DMS53 (cell line): ENCODE results near the gene PCNX3.
A peak's percentile ranks its signal among the peaks of the same experiment; 100 is the strongest.

Experiments
- DNase-seq: peaks from one replicate; lab custom pipeline; 2025; lab: John Stamatoyannopoulos, UW

The PCNX3 gene

DNA sequence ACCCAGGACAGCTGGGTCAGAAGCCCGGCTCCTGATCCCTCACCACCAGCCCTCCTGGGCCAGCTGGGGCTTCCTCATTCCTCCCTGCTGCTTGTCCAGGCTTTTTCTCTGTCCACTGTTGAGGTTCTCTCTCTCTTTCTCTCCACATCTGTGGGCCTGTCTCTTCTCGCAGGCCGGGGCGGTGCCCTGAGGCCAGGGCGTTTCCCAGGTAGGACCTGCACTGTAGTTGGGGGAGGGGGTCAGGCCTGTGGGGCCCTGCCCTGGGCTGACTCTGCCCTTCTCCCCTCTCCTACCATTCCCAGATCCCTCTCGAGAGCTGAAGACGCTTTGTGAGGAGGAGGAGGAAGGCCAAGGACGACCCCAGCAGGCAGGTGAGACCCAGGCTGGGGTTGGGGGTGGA is 34.8 kb upstream of the PCNX3 start:
- DNase-seq = no peak

DNA sequence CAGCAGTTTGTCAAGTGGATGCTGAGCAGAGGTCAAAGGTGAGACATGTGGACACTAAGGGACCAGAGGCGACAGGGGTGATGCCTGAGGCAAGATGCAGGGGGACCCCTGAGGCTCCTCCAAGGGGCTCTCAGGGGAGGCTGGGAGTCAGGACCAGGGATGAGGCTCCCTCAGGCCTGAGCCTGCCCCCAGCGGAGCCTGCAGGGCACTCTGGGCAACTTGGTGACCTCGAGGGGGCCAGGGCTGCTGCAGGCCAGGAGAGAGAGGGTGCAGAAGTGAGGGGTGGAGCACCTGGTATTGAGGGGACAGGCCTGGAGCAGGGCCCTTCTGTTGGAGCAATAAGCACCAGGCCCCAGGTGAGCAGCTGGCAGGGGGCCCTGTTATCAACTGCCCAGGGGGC is 33.6 kb upstream of the PCNX3 start:
- DNase-seq = no peak

DNA sequence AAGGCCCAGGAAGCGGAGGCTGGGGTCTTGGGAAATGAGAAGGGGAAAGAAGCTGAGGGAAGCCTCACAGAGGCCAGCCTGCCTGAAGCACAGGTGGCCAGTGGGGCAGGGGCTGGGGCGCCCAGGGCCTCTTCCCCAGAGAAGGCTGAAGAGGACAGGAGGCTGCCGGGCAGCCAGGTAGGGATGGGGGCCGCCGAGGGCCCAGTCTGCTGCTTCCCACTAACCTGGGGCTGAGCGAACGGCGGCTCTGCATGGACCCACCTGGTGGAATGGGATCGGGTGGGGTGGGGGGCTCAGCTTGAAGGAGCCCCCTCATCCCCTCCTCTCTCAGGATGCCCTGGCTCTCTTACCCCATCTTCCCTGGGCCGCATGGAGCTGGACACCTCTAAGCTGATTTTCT is 32.0 kb upstream of the PCNX3 start:
- DNase-seq = no peak

DNA sequence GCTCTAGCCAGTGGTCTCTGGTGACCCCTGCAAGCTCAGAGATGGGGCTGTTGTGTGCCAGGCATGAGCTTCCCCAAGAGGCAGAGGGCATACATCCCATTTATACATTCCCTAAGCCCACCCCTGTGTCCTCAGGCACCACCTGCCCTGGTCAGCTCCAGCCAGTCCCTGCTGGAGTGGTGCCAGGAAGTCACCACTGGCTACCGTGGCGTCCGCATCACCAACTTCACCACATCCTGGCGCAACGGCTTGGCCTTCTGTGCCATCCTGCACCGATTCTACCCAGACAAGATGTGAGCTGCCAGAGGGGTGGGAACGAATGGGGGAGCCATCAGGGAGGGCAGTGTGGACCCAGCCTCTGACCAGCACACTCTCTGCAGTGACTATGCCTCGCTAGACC is 31.5 kb upstream of the PCNX3 start:
- DNase-seq = no peak

DNA sequence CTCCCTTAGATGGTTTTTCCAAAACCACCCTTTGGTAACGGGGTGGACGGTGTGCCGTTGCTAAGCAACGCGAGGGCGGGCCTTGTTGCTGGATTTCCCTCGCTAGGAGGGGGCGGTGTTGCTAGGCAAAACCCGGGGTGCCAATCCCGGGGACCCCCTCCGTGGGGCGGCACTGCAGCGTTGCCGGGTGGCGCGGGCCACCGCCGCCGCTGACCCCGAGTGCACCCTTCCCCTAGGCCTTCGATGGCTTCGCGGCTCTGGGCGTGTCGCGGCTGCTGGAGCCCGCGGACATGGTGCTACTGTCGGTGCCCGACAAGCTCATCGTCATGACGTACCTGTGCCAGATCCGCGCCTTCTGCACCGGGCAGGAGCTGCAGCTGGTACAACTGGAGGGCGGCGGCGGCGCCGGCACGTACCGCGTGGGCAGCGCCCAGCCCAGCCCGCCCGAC is 30.8 kb upstream of the PCNX3 start:
- no peak for DNase-seq

DNA sequence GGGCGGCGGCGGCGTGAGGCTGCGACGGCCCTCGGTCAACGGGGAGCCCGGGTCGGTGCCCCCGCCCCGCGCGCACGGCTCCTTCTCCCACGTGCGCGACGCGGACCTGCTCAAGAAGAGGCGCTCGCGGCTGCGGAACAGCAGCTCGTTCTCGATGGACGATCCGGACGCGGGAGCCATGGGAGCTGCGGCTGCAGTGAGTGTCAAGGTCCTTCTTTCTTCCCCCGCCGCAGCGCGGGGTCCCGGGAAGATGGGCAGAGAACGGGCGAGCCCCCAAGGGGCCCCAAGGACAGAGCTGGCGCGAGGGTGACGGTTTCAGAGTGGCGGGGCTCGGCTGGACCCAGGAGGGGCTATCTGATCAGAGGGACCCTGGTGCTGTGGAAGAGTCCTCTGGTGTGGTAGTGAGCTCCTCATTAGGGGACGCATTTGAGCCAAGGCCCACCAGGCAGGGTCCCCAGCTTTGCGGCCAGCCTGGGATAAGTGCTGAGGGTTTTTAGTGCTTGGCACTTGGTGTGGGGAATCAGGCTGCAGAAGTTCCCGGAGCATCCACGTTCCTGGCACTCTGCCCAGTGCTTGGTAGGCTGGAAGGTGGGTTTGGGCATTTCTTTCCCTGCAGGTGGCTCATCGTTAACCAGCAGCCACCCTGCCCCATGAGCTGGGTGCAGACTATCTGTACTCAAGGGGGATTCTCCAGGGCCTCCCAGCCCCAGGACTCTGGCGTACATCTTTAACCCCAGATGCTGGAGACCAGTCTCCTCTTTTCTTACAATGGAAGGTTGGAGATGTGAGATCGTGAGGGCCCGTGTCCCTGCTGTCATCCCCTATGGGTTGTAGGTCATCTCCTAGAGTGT is 30.0 kb upstream of the PCNX3 start:
- DNase-seq = no peak

DNA sequence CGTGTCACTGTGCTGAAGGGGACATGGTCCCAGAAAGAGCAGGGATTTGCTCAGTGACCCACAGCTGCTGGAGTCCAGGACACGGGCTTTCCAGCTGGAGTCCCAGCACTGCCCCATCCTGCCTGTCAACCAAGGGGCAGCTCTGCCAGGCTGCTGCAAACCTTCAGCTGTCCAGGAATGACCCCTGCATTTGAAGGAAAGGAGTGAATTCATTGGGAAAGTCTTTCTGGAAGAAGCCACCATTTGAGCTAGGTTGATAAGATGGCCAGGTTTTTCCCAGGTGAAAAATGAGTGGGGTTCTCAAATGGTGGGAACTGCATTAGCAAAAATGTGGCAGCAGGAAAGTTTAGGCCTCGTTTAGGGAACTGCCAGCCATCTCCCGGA is 29.3 kb upstream of the PCNX3 start:
- no peak for DNase-seq

DNA sequence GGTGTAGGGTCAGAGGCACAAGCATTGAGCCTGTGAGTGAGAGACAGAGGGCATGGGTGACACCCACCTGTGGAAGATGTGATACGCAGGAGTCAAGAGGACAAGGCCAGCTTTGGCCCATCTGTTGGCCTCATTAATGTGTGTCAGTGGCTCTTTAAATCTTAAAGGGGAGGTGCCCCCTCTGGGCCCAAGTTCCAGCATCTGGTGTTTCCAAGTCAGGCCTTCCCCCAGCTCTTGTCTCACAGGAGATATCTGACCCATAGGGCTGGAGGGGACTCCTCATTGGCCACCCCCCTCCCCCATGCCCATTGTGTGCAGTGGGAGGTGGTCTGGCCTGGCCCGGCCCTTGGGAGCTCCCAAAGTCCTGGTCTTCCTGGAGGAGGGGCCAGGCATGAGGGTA is 28.9 kb upstream of the PCNX3 start:
- no peak for DNase-seq

DNA sequence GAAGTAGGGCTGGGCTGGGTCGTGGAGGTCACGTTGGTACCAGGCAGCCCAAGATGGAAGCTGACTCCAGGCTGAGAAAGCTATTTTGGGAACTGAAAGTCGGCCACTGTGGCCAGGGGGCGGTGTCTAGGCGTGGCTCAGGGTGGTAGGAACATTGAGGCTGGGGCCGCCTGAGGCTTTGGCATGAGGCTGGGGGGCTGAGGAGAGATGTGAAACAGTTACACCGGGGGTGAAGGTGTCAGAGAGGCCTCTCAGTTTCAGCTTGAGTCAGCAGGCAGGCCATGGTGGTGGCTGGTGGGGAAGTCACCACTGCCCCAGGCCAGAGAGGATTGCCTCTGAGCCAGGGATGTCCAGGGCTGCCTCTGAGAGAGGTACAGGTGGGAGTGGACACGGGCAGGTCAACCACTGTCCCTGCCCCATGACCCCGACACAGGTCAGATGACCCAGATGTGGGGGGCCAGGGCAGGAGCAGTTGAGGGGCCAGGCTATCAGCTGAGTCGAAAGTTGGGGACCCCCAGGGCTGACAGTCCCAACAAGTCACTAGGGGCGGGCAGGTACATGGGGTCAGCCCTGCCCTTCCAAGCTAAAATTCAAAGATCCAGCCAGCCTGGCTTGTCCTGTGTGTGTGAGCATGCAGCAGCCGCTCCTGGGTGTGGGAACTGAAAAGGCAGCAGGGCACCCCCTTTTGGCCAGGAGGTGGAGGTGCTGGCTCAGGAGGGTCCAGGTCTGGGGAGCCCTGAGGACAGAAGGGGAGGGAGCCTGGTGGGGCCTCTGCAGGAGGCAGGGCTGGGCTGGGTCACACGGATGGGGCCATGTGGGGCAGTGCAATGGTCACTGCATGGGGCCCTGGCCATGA is 27.1 kb upstream of the PCNX3 start:
- DNase-seq = peak; percentile 70

DNA sequence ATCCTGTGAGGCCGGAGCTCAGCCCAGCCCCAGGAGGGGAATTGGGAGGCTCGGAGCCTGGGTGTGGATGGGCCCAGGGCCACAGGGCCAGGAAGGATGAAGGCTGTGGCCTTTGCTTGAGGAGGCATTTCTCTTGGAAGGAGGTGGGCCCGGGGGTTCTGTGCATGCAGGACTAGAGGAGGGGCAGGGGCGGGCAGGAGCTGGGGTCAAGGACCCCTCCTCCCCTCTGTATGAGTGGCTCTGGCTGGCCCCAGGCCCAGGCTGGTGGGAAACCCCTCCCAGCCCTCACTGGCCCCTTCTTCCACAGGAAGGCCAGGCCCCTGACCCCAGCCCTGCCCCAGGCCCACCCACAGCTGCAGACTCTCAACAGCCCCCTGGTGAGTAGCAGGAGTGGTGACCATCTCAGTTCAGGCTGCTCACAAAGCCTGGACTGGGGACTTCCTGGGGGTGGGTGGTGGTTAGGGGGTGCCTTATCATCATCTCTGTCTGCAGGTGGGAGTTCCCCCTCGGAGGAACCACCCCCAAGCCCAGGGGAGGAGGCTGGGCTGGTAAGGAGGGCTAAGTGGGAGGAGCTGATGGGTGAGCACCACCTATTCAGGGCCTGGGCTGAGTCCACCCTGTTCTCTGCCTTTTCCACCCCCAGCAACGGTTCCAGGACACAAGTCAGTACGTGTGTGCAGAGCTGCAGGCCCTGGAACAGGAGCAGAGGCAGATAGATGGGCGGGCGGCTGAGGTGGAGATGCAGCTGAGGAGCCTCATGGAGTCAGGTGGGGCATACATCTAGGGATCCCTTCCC is 25.9 kb upstream of the PCNX3 start:
- DNase-seq = no peak

DNA sequence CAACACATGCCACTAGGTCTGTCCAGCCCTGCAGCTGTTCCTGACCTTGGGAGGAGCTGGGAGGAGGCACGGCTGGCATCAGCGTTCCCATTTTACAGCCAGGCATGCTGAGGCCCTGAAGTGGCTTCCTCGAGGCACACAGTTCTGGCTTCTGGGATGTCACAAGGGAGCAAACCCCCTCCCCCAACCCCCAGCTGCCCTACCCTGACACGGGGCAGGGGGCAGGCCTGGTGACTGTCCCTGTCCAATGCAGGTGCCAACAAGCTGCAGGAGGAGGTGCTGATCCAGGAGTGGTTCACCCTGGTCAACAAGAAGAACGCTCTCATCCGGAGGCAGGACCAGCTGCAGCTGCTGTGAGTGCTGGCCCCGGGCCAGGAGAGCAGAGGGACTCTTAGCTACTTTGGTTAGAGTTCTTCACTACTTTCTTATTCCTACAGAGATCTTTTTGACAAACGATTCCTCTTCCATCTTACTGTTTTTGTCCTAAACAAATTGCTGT is 25.3 kb upstream of the PCNX3 start:
- peak; percentile 90 for DNase-seq

DNA sequence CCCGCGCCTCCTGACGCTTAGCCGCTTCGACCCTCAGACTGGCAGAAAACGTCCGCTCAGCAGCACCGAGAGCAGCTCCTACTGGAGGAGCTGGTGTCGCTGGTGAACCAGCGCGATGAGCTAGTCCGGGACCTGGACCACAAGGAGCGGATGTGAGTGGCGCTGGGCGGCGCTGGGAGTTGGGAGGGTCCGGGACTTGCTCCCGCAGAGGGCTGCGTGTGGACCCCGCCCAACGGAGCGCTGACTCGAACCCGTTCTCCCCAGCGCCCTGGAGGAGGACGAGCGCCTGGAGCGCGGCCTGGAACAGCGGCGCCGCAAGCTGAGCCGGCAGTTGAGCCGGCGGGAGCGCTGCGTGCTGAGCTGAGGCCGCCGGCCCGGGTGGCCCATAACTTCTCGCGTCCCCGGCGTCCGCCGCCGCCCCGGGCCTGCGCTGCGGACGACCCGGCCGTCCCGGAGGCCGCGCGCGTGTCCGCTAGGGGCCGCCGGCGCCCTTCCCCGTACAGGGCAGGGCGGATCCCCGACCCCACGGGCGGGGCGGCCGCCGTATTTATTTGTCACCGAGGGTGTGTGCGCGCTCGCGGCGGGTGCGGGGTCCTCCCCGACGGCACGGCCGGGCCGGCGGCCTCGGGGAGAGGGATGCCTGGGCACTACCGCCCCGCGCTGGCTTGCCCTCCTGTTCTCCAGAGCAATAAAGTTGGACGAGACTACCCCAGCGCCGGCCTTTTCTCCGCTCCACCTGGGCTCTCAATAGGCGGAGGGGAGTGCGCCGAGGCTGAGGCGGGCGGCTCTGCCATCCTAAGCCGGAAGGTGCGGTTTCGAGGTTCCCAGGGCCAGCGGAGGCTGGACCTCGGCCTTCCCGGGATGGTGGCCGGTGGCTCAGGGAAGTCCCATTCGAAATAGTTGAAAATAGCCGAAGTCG is 23.4 kb upstream of the PCNX3 start:
- DNase-seq = peak; percentile 82

DNA sequence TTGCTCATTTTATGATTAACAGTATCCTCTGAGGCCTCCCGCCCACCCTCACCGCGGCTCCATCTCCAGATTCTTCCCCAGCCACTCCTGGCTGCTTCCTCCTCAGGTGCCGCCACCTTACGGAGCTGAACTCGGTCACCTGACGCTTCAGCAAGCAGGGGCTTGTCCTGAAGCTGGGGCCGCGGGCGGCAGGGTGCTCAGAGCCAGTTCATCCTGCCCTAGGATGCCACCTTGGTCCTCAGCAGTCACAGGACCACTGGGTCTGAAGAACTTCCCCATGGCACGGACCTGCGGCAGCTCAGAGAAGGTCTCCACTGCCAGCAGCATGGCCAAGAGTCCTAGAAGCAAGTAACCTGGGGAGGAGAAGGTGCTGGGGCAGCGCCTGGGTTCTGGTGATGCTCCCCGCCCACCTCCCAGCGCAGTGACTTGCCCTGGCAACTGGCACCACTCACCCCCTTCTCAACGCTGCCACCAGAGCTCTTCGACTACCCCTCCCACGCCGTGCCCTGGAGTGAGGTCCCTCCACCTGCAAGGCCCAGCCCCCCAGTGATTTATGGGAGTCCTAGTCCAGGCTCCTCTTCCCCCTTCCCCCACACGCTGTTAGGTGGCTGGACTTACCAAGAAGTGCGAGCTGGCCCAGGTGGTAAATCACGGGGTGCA is 22.6 kb upstream of the PCNX3 start:
- DNase-seq = peak; percentile 54

DNA sequence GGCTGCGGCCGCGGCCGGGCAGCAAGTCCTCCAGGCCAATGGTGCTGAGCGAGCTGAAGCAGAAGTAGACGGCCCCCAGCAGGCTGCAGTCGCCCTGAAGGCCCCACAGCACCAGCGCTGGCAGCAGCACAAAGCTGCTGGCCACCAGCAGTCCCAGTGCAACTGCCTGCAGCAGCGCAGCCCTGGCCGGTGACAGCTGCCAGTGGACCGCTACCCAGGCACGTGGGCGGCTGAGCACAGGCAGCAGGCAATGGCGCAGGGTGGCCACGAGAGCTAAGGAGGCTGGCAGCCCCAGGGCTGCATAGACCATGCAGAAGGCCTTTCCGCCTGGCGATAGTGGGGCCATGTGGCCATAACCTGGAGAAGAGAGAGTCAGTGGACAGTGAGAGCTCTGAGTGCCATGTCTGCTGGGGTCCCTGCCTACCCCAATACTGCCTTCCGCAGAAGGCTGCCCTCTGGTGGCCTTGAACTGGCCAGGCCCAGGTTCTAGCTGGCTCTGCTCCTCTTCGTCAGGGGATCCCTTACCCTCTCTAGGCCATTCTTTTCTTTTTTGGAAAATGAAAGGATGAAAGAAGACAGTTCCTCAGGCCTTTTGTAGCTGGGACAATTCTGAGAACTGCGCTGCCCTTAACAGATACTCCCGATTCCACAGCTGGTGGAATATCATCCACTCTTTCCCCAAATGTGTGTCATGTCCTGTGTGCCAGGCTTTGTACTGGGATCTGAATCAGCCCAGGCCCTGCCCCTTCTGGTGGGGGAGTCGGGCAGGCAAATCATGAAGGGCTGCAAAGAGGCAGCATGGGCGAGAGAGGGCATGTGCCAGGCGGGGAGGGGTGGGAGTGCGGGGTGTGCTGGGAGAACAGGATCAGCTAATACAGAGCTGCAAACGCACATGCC is 21.8 kb upstream of the PCNX3 start:
- DNase-seq = peak; percentile 77

DNA sequence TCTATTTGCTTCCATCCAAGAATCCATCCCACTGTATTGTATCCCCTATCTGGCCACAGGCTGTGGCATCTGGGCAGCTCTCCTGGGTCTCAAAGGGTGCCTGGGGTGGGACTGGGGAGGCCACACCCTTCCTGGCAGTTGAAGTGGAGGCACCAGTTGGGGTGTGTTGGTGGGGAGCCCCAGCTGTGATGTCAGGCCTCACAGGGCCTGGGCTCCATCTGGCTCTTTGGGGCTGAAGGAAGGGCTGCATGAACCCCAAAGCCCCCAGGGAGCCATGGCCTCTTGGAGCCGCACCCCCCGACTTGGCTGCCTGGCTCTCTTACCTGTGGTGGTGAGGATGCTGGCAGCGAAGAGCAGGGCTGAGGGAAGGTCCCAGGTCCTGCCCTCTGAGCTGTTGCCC is 20.4 kb upstream of the PCNX3 start:
- DNase-seq = no peak

DNA sequence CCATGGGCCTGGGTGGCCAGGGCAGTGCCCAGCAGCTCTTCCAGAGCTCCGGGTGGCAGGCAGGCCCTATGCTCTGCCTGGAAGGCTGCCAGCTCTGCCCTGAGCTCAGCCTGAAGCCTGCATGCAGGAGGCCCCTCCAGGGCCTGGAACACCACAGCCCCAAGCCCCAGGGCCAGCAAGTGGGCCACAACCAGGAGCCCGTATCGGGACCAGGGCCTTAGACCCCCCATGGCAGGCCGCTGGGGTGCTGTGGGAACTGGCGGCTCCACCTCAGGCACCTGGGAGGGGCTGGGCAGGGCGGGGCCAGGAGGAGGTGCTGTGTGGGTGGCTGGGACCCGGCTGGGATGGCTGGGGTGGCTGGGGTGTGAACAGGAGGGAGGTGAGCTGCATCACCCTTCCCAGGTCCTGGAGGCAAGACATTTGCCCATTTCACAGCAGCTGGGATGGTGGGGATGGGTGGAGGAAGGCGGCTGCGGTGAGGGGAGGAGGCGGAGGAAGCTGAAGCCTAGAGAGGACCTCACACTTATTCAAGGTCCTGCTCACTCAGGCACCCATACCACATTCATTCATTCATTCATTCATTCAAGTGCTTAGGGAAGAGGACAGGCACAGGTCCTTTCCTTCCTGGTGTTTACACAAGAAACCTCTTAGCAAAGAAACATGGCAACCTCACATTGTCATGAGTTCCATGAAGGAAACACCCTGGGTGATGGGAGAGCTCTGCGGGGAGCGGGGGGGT is 19.9 kb upstream of the PCNX3 start, which contains the start of gene KCNK7:
KCNK7 (minus strand) TSS at position 258 of the 739 bp plus-strand sequence; CDS start at position 230, 28 bp downstream.
- peak; percentile 24 for DNase-seq

DNA sequence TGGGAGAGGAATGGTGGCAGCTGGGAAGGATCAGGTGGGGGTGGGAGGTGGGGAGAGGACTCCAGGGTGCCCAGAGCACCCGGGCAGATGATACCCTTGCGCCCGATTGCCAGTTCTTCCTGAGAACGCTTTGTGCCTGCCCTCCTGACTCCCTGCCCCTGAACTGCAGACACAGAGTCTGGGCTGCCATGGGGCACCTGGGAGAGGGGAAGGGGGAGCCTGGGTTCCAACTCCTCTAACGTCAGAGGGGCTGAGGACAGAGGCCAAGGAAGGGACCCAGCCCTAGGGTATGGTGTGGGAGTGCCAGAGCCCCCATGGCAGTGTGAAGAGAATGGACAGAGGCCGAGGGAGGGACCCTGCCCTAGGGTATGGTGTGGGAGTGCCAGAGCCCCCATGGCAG is 19.1 kb upstream of the PCNX3 start:
- DNase-seq = no peak

DNA sequence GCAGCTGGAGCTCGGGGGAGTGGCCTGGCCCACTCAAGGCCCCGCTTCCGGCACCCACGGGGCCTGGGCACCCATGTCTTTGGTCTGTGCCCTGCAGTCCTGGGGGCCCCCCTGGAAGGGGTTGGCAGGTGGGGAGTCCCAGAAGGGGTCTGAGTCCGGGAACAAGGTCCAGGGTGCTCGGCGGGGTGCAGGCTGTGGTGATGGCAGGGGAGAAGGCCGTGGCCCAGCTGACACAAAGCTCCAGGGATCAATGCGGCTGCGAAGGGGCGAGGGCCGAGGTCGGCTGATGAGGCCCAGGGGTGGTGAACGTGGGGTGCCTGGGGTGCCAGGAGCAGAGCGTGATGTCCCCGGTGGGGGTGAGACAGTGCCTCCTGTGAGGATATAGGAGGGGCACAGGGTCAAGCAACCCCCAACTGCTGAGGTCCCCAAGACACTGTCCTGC is 17.3 kb upstream of the PCNX3 start:
- no peak for DNase-seq
